Measurements from ENCODE around the gene NAGA.

The NAGA gene

GRCh38 chr22:42068291-42068690 lies 2.3 kb downstream of the NAGA start:
- TF ChIP-seq POLR2A (IDR thresholded peaks at IDR 0.05; ENCODE audit: low read depth, low read length), result no peak
- DNase-seq (ENCODE audit: insufficient read length, low spot score), result no peak
- FAIRE-seq, result no peak

GRCh38 chr22:42067671-42068251 lies 2.9 kb downstream of the NAGA start:
- no peak for DNase-seq (ENCODE audit: insufficient read length, low spot score)
- TF ChIP-seq POLR2A (IDR thresholded peaks at IDR 0.05; ENCODE audit: low read depth, low read length), result no peak
- FAIRE-seq, result no peak

GRCh38 chr22:42066937-42067336 lies 3.7 kb downstream of the NAGA start:
- DNase-seq (ENCODE audit: insufficient read length, low spot score) (no peak), FAIRE-seq (no peak)
- TF ChIP-seq POLR2A (IDR thresholded peaks at IDR 0.05; ENCODE audit: low read depth, low read length), result no peak

- DNase-seq (ENCODE audit: insufficient read length, low spot score) (no peak), FAIRE-seq (no peak)
- TF ChIP-seq POLR2A (IDR thresholded peaks at IDR 0.05; ENCODE audit: low read depth, low read length), result no peak
Observed at GRCh38 chr22:42066126-42066761, 4.4 kb downstream of the NAGA start.

GRCh38 chr22:42065438-42066125 lies 5.0 kb downstream of the NAGA start:
- no peak for FAIRE-seq
- no peak for TF ChIP-seq POLR2A (IDR thresholded peaks at IDR 0.05; ENCODE audit: low read depth, low read length)
- DNase-seq (ENCODE audit: insufficient read length, low spot score), result no peak

GRCh38 chr22:42064629-42065028 lies 6.0 kb downstream of the NAGA start:
- DNase-seq (ENCODE audit: insufficient read length, low spot score) (no peak), FAIRE-seq (no peak)
- TF ChIP-seq POLR2A (IDR thresholded peaks at IDR 0.05; ENCODE audit: low read depth, low read length), result no peak

- FAIRE-seq (no peak), DNase-seq (ENCODE audit: insufficient read length, low spot score) (no peak)
- no peak for TF ChIP-seq POLR2A (IDR thresholded peaks at IDR 0.05; ENCODE audit: low read depth, low read length)
Observed at GRCh38 chr22:42062506-42063170, 8.0 kb downstream of the NAGA start.

- TF ChIP-seq POLR2A (IDR thresholded peaks at IDR 0.05; ENCODE audit: low read depth, low read length), result no peak
- DNase-seq (ENCODE audit: insufficient read length, low spot score), result no peak
- FAIRE-seq, result no peak
Observed at GRCh38 chr22:42061041-42061440, 9.6 kb downstream of the NAGA start.

GRCh38 chr22:42060489-42060888 lies 10.1 kb downstream of the NAGA start:
- DNase-seq (ENCODE audit: insufficient read length, low spot score) (no peak), FAIRE-seq (no peak)
- no peak for TF ChIP-seq POLR2A (IDR thresholded peaks at IDR 0.05; ENCODE audit: low read depth, low read length)

- TF ChIP-seq POLR2A (IDR thresholded peaks at IDR 0.05; ENCODE audit: low read depth, low read length), result no peak
- FAIRE-seq, result no peak
- no peak for DNase-seq (ENCODE audit: insufficient read length, low spot score)
Observed at GRCh38 chr22:42056757-42057511, 13.7 kb downstream of the NAGA start.

GRCh38 chr22:42052765-42053164 lies 17.8 kb downstream of the NAGA start:
- DNase-seq (ENCODE audit: insufficient read length, low spot score) (no peak), FAIRE-seq (no peak)
- no peak for TF ChIP-seq POLR2A (IDR thresholded peaks at IDR 0.05; ENCODE audit: low read depth, low read length)

- TF ChIP-seq POLR2A (IDR thresholded peaks at IDR 0.05; ENCODE audit: low read depth, low read length), result no peak
- FAIRE-seq (no peak), DNase-seq (ENCODE audit: insufficient read length, low spot score) (no peak)
Observed at GRCh38 chr22:42050641-42051180, 19.9 kb downstream of the NAGA start.

GRCh38 chr22:42041784-42042183 lies 28.8 kb downstream of the NAGA start:
- no peak for TF ChIP-seq POLR2A (IDR thresholded peaks at IDR 0.05; ENCODE audit: low read depth, low read length)
- no peak for DNase-seq (ENCODE audit: insufficient read length, low spot score)
- no peak for FAIRE-seq
